DMS53 (cell line): Measurements from ENCODE around the gene THSD4.
"Not testable (repeated sequence)": the region's sequence is repeated elsewhere in the genome, so short reads cannot be mapped to it uniquely, and the experiment has no call there.

Experiments used
- DNase-seq: peaks from one replicate; lab custom pipeline; 2025; lab: John Stamatoyannopoulos, UW

Gene THSD4

DNA sequence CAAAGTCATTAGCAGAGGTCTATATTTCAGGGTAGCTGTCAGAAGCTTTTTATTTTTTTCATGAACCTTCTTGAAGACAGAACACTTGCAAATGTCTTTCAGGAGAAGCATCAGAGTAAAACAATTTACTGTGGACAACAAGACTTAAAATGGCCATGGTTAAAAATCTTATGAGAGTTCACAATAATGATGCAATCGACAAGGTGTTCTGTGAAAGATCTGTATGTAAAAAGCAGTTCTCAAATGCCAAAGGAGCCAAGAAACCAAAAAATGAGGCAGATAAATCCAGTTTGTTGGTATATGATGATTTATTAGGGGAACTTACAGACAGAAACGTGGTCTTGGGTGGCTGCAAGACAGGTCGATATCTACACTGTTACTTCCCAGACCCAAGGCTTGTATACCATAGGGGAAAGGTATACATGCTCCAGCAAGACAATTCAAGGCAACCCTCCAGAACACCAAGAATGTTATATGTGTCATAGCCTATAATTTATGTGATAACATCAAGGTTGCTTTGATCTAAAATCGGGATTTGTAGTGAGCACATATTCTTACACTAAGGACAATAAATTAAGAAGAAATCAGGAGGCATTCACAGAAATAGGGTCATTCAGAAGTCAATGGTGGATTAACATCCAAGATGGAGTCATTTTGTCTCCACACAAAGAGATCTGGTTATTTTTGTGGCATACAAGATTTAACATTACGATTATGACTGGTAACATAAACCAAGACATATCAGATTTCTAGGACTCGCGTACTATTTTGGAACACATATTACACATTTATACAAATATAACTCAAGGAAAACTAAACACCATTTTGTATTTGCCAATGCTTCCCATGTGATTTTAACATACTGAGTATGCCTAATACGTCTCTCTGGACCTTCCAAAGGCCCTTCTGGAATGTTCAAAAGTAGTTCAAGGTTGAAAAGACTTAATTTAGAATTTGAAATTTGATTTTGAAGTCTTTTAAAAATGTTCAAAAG lies 316.4 kb downstream of the THSD4 start:
- no peak for DNase-seq

GRCh38 chr15:71433402-71433801 lies 318.1 kb downstream of the THSD4 start:
- DNase-seq = peak; percentile 7

- DNase-seq = no peak
Observed at GRCh38 chr15:71434774-71435173, 319.5 kb downstream of the THSD4 start.

- DNase-seq = no peak
Observed at GRCh38 chr15:71435552-71435951, 320.3 kb downstream of the THSD4 start.

DNA sequence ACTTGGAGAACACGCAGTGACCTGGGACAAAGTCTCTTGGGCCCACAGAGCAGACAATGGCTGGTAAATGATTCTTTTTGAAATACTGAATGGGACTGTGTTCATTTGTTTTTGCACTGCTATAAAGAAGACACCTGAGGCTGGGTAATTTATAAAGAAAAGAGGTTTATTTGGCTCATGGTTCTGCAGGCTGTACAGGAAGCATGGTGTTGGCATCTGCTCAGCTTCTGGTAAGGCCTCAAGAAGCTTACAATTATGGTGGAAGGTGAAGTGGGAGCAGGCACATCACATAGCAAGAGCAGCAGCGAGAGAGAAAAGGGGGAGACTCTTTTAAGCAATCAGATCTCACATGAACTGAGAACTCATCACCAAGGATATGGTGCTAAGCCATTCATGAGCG lies 321.6 kb downstream of the THSD4 start:
- no peak for DNase-seq

- DNase-seq = no peak
Observed at GRCh38 chr15:71437404-71437803, 322.1 kb downstream of the THSD4 start.

DNA sequence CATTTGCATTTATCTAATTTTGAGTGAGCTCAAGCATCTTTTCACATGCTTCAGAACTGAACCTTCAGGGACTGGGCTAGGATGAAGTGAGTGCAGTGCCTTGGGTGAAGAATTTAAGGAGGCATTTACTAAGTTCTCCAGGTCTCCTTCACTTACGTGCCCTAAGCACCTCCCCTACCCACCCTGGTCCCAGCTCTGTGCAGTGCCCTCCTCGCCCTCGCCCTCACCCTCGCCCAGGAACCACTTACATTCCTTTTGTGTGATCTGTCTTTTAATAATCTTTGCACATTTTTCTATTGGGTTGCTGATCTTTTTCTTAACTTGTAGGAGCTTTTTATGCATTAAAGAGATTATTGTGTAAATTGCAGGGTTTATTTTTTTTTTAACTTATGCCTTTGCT lies 322.6 kb downstream of the THSD4 start:
- DNase-seq = no peak

GRCh38 chr15:71439478-71439877 lies 324.2 kb downstream of the THSD4 start:
- not testable (repeated sequence) for DNase-seq

DNA sequence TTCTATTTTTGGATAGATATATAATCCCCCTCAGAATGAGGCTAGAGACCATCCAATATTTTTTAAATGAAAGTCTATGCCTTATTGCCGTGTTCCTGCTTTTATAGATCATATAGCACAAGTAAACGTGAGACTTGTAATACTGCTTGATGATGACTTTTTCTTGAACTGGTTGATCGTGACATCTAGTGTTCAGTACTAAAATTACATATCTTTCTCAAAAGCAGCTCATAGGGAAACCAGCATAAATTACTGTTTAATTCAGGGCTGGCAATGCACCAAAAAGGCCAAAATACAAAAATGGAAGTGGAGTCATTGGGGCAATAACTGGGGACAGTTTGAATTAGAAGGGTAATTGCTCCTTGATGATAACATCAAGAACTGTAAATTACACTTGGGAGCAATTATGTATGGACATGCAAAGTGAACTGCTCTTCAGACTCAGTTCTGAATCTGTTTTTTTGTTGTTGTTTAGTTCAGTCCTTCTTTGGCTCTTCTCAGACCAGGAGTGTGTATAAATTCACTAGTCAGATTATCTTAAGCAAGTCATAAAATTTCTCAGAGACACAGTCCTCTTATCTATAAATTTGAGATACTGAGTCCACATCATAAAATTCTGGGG lies 325.3 kb downstream of the THSD4 start:
- peak; percentile 68 for DNase-seq

GRCh38 chr15:71443538-71443937 lies 328.3 kb downstream of the THSD4 start:
- DNase-seq = peak; percentile 68

- no peak for DNase-seq
Observed at GRCh38 chr15:71444032-71444810, 328.9 kb downstream of the THSD4 start.

DNA sequence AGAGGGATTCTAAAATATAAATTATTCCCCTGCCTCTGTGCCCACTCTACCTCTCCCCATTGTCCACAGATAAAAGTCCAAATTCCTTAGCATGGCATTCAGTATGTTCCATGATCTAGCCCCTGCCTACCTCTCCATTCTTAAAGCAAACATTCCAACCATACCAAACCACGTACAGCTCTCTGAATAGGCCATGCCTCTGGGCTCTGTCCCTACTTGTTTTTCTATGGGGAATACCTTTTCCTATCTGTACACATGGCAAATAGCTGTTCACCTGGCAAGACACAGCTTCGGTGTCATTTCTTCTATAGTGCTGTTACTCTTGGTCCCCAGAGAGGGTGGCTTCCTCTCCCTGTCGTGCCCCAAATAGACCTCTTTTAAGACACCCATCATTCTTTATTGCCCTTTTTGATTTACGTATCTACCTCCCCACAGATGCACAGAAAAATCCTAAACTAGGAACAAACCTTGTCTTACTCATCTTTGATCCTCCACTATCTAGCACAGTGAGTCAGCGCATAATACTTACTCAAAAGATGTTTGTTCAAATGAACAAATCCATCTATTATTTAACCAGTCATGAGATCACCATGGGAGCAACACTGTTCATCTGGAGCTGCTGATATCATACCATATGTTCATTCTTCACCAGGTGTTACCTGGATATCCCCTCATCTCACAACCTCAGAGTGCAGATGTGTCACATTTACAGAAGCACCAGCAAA lies 329.8 kb downstream of the THSD4 start:
- DNase-seq = peak; percentile 86

- DNase-seq = no peak
Observed at GRCh38 chr15:71447328-71448250, 332.3 kb downstream of the THSD4 start.

DNA sequence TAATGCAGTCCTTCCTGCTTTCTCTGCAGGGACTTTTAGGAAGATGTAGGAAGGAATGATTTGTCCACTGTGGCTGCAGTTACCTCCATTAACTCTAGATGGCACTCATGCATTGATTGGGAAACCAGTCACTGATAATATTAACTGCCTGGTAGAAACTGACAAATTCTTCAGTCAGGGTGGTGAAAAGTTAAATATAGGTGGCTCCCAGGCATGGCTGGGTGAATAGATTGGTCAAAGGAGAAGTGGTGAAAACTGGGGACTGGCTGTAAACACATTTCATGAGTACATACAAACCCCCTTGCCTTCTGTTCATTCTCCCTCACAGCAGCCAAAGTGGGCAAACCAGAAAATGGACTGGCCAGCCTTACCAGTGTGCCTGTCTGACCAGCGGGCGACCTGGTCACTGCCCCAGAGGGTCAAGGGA lies 333.4 kb downstream of the THSD4 start:
- peak; percentile 73 for DNase-seq

GRCh38 chr15:71449363-71449762 lies 334.1 kb downstream of the THSD4 start:
- DNase-seq = no peak

DNA sequence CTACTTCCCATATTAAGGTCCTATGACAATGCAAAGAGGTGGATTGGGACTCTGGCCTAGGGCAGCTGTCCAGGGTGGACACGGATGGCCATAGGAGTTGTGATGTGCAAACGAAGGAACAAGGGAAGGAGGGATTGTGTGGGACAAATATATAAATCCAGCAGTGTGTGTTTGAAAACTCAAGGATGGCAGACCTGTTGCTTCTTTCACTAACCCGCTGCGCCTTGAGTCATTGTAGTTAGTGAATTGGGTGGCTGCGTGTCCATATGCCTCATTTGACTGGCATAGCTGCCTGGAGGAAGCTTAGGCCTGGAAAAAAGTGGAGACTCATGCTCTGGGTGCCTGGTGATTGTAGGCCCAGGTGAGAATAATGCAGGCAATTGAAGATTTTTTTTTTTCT lies 334.7 kb downstream of the THSD4 start:
- no peak for DNase-seq

GRCh38 chr15:71451130-71451529 lies 335.9 kb downstream of the THSD4 start:
- no peak for DNase-seq

DNA sequence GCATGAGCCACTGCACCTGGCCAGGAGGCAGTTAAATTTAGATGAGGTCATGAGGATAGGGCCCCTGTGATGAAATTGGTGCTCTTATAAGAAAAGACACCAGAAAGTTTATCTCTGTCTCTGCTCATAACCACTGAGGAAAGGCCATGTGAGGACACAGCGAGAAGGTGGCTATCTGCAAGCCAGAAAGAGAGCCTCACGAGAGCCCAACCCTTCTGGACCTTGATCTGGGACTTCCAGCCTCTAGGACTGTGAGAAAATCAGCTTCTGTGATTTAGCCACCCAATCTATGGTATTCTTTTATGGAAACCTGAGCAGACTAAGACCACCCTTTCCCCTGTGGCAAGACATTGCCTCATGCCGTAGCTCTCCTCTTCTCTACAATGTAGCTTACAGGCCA lies 337.6 kb downstream of the THSD4 start:
- DNase-seq = no peak

DNA sequence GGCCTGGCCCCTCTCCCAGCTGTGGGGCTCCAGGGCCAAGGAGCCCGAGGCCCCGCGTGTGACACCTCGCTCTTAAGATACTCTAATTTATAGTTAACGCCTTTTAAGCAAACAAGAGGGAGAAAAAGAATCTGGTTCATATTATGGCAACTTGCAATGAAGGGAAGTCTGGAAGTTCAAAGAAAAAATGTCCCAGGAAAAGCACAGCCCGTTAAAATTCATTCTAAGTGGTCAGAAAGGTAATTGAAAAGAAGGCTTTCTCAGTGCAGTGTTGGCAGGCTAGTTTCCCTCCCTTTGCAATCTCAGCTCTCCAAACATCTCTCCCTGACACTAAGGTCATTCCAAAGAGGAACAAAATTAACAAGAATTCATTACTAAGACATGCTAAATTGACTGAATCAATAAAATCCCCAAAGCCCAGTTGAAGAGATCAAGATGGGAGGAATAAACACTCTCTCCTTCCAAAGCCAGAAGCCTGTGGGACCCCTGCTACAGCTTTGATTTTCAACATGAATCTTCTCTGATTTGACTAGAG lies 339.3 kb downstream of the THSD4 start:
- no peak for DNase-seq

GRCh38 chr15:71455107-71455506 lies 339.8 kb downstream of the THSD4 start:
- DNase-seq = peak; percentile 14
